Activated naive CD4-positive, alpha-beta T cell treated with anti-CD3 and anti-CD28 coated beads, Interleukin-2, amount 10 ng/mL, durations not matched to agents 7 days and 5 days (primary cell): ENCODE results near the gene DARS2.
"Not testable (repeated sequence)": the region's sequence is repeated elsewhere in the genome, so short reads cannot be mapped to it uniquely, and the experiment has no call there.

Experiments used
- CTCF ChIA-PET: fragments of 350-600 bp; sonication (Branson Sonifier 250); formaldehyde crosslinking; loops from one replicate; lab custom pipeline; 2021; ENCODE audit warnings: antibody characterized with exemption; lab: Charles Lee
- DNase-seq: peaks from one replicate; pipeline ENCODE4 v3.0.0-alpha.2; 2020
- H3K27ac Mint-ChIP-seq: one replicate; pipeline ENCODE4 v1.8.0; 2021; ENCODE audit warnings: mild to moderate bottlenecking, moderate library complexity, mixed read lengths
- H3K27me3 Mint-ChIP-seq: one replicate; pipeline ENCODE4 v1.8.0; 2021; ENCODE audit warnings: mild to moderate bottlenecking, mixed read lengths
- H3K36me3 Mint-ChIP-seq: one replicate; pipeline ENCODE4 v1.8.0; 2021; ENCODE audit warnings: mixed read lengths
- H3K4me1 Mint-ChIP-seq: one replicate; pipeline ENCODE4 v1.8.0; 2021; ENCODE audit warnings: mixed read lengths
- H3K4me3 Mint-ChIP-seq: one replicate; pipeline ENCODE4 v1.8.0; 2021; ENCODE audit warnings: mild to moderate bottlenecking, moderate library complexity, mixed read lengths
- H3K9me3 Mint-ChIP-seq: one replicate; pipeline ENCODE4 v1.8.0; 2021; ENCODE audit warnings: mixed read lengths

The DARS2 gene

DNA sequence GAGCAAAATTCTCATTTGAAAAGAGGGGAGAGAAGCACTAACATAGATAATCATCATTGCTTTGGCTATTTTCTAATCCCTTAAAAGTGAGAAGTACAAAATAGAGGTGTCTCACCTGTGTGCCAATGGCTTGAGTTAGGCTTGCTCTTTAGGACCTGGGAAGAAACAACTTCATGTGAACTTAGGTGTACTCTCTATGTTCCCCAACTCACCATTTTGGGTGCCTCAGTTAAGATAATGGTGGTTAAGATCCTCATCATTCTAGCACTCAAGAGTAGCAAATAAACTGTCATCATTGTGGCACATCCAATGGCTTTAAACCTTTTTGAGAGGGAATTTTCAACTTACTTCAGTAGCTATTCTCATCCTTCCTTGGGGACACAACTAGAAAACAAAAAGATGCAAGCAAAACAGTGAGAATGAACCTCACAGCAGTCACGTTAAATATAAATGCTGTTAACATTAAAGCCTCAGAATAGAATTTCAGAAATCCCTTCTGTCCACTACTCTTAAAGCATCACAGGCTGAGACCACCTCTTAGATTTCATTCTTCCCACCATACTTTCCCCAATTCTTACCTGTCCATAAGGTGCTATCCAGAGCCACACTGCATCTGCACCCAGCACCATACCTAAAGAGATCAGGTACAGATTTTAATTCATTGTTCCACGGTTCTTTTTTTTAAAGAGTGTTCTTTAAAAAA, 42.1 kb downstream of the DARS2 start:
- no peaks in the 10 kb centered on the region for H3K9me3 Mint-ChIP-seq
- peaks cover 69% of the 10 kb centered on the region for H3K4me1 Mint-ChIP-seq
- no peaks in the 10 kb centered on the region for H3K27me3 Mint-ChIP-seq
- peak overlapping the region; percentile 93 for H3K4me3 Mint-ChIP-seq
- peak overlapping the region; percentile 96 for H3K27ac Mint-ChIP-seq
- DNase-seq, result no peak
- peaks cover 59% of the 10 kb centered on the region for H3K36me3 Mint-ChIP-seq
- CTCF ChIA-PET, result no interaction called here

DNA sequence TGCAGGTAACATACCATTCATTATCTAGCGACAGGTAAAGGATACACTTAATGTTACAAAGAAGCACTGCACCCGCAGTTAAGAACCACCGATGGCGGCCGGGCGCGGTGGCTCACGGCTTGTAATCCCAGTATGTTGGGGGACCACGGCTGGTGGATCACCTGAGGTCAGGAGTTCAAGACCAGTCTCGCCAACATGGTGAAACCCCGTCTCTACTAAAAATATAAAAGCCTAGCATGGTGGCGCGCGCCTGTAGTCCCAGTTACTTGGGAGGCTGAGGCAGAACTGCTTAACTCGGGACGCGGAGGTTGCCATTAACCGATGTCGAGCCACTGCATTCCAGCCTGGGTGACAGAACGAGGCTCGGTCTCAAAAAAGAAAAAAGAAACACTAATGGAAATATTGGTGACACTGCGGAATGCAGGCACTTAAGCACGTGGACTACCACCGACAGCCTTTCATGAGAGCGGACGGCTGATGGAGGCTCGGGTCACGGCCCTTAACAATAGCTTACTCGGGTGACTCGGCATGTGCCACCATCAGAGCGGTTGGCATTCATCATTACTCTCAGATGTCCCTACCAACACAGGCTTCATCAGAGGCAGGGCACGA, 42.8 kb downstream of the DARS2 start:
- peak overlapping the region; percentile 96 for H3K27ac Mint-ChIP-seq
- H3K36me3 Mint-ChIP-seq, result peaks cover 55% of the 10 kb centered on the region

DNA sequence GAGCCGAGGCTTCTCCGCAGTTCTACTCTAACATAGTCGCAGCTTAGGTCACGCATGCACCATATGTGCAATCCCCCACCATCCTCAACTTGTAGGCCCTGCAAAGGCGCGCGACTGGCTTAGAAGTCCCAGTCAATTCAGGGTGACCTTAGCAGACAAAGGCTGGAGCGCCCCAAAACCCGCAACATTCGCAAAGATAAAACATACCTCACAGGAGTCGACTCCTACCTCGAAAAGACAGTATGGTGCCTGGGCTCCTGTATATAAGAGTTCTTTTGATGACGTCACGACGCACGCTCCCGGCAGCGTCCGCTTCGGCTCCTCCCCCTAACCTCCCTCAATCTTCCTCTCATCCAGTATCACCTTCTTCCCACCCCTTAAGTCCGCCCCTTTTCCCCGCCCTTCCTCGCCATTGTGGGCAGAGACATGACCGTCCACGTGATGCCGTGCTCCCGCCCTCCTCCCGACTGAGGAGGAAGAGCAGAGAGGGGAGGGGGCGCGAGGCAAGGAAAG, 43.3 kb downstream of the DARS2 start, which contains the start of gene GAS5:
TSS of gene GAS5 (minus strand) at position 237 of the 513 bp plus-strand sequence.
- no peaks in the 10 kb centered on the region for H3K27me3 Mint-ChIP-seq
- H3K27ac Mint-ChIP-seq, result peak within 1 kb of the TSS; percentile 96
- H3K9me3 Mint-ChIP-seq, result no peaks in the 10 kb centered on the region
- peak; percentile 100 for DNase-seq
- peaks cover 71% of the 10 kb centered on the region for H3K4me1 Mint-ChIP-seq
- CTCF ChIA-PET, result interaction anchor here (1.9 kb wide), 1 partner anchor 438 kb away, joined by 10 read pairs; no protein-coding TSS in a partner anchor
- H3K36me3 Mint-ChIP-seq, result peaks cover 53% of the 10 kb centered on the region
- peak within 1 kb of the TSS; percentile 93 for H3K4me3 Mint-ChIP-seq

More for the DNA sequence above, 42.8 kb downstream of the DARS2 start:
- Mint-ChIP-seq H3K9me3 (no peaks in the 10 kb centered on the region), H3K4me1 (peaks cover 69% of the 10 kb centered on the region), H3K4me3 (peak overlapping the region; percentile 93), H3K27me3 (no peaks in the 10 kb centered on the region)
- CTCF ChIA-PET, result no interaction called here
- peak; percentile 42 for DNase-seq

DNA sequence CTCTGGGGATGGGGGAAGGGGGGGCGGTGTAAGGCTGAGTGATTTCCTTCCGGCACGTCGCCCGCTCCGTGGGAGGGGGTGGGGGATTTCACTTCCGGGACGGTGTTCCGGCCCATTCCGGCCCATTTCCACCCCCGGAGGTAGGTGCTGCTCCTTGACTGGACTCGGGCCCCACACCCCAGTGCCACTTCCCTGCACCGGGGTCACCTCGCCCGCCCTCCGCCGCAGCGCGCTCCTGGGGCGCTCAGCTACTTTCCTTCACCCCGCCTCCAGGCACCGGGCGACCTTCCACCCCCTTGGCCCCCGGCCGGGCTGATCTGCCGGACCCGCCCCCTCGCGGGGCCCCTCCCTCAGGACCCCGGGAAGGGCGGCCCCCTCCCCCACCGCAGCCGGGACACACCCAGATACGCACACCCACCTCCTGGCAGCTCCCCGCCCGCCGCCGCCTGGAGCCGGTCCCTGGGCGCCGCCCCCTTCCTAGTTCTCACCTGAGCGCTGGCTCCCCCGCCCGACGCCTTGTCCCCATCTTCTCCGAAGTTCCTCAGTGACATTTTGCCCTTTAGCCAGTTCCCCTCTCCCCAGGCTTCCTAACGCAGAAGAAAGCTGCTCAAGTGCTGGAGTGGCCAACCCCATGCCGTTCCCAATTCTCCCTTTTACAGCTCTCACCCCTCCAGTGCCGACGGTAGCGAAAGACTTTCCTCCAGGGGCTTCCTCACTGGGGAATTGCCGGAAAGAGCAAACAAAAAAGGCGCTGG, 44.0 kb downstream of the DARS2 start, which contains the start of gene ZBTB37:
TSS of gene ZBTB37 (plus strand) at position 115 of the 755 bp plus-strand sequence. CDS start 1,846 bp downstream, outside the sequence.
- Mint-ChIP-seq H3K27ac (peak within 1 kb of the TSS; percentile 96), H3K27me3 (no peaks in the 10 kb centered on the region), H3K9me3 (no peaks in the 10 kb centered on the region), H3K4me3 (peak within 1 kb of the TSS; percentile 93), H3K36me3 (peaks cover 53% of the 10 kb centered on the region), H3K4me1 (peaks cover 76% of the 10 kb centered on the region)
- DNase-seq, result peak; percentile 97
- CTCF ChIA-PET, result interaction anchor here (0.6 to 1.9 kb wide), 2 partner anchors 439 to 960 kb away, joined by 3 to 10 read pairs; no protein-coding TSS in a partner anchor

DNA sequence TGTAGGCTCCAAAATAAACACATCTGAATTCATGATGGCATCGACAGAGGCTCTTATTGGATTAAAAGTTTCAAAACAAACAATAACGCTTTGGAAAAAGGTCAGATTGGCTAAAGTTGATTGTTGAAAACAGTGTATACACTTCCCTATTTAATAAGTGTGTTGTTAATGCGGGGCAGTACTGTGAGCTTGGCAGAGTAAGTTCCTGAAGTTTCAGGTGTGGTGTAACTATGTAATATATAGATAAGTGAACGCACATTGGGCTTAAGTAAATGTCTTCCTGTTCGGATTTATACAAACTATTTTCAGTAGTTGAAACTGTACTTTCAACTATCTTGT, 44.5 kb downstream of the DARS2 start:
- H3K36me3 Mint-ChIP-seq, result peaks cover 48% of the 10 kb centered on the region

DNA sequence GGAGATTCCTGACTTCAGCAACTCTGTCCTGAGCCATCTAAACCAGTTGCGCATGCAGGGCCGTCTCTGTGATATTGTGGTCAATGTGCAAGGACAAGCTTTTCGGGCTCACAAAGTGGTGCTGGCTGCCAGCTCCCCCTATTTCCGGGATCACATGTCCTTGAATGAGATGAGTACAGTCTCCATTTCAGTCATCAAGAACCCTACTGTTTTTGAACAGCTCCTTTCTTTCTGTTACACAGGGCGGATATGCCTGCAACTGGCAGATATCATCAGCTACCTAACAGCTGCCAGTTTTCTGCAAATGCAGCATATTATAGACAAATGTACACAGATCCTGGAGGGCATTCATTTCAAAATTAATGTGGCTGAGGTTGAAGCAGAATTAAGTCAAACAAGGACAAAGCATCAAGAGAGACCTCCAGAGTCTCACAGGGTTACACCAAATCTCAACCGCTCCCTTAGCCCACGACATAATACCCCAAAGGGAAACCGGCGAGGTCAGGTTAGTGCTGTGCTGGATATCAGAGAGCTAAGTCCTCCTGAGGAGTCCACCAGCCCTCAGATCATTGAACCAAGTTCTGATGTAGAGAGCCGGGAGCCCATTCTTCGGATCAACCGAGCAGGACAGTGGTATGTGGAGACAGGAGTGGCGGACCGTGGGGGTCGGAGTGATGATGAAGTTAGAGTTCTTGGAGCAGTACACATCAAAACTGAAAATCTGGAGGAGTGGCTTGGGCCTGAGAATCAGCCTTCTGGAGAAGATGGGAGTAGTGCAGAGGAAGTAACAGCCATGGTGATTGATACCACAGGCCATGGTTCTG, 46.0 kb downstream of the DARS2 start:
- Mint-ChIP-seq H3K4me3 (peak overlapping the region; percentile 93), H3K27me3 (no peaks in the 10 kb centered on the region), H3K27ac (peak overlapping the region; percentile 96), H3K36me3 (peaks cover 40% of the 10 kb centered on the region), H3K4me1 (peaks cover 56% of the 10 kb centered on the region), H3K9me3 (no peaks in the 10 kb centered on the region)
- DNase-seq, result peak; percentile 53
- CTCF ChIA-PET, result interaction anchor here (0.6 to 1.4 kb wide), 2 partner anchors 231 to 439 kb away, joined by 3 read pairs; no protein-coding TSS in a partner anchor

More for the DNA sequence above, 44.5 kb downstream of the DARS2 start:
- H3K9me3 Mint-ChIP-seq, result no peaks in the 10 kb centered on the region
- peak overlapping the region; percentile 93 for H3K4me3 Mint-ChIP-seq
- peaks cover 71% of the 10 kb centered on the region for H3K4me1 Mint-ChIP-seq
- peak overlapping the region; percentile 96 for H3K27ac Mint-ChIP-seq
- no peaks in the 10 kb centered on the region for H3K27me3 Mint-ChIP-seq
- CTCF ChIA-PET, result interaction anchor here (0.6 to 1.9 kb wide), 2 partner anchors 439 to 959 kb away, joined by 3 to 10 read pairs; no protein-coding TSS in a partner anchor
- DNase-seq, result no peak

DNA sequence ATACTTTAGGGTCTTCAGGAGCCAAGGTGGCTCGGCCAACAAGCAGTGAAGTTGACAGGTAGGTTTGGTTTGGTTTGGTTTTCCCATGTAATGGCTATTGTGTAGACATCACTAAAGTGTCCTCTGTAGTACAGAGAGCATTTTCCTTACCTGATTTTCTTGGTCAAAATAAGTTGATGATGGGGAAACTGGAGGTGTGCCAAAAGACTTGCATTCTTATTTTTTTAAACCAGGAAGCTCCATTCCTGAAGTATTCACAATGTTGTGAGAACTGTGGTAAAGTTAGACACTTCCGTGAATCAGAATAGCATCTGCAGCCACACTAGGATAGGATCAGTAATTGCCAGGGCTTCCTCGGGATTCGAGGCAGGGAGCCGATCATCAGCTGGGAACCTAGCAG, 46.6 kb downstream of the DARS2 start:
- peaks cover 40% of the 10 kb centered on the region for H3K36me3 Mint-ChIP-seq
- H3K4me1 Mint-ChIP-seq, result peaks cover 50% of the 10 kb centered on the region
- no peaks in the 10 kb centered on the region for H3K27me3 Mint-ChIP-seq
- H3K4me3 Mint-ChIP-seq, result peak overlapping the region; percentile 93
- peak overlapping the region; percentile 96 for H3K27ac Mint-ChIP-seq
- no peaks in the 10 kb centered on the region for H3K9me3 Mint-ChIP-seq
- DNase-seq, result no peak
- CTCF ChIA-PET, result interaction anchor here (1.4 kb wide), 1 partner anchor 440 kb away, joined by 3 read pairs; no protein-coding TSS in a partner anchor

DNA sequence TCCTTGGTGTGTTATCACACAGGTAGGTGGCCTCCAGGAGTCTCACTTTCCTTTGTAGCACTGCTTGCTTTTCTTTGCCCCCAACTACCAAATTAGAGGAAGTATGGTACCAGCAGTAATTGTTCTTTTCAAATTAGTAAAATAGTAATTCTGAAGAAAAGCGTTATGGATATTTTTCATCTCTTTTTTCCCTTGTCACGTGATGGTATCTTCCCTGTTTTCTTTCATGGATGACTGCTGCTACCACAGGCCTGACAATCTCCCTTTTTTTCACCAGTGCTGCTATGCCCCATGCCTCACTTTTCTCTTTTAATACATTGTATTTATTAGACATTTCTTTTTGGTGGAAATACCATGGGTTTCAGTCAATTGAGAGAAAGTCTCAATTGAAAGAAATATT, 47.0 kb downstream of the DARS2 start:
- Mint-ChIP-seq H3K36me3 (peaks cover 37% of the 10 kb centered on the region), H3K4me3 (no peak overlapping the region), H3K27ac (peak overlapping the region; percentile 96), H3K27me3 (no peaks in the 10 kb centered on the region), H3K9me3 (no peaks in the 10 kb centered on the region), H3K4me1 (peaks cover 46% of the 10 kb centered on the region)
- CTCF ChIA-PET, result interaction anchor here (0.6 kb wide), 1 partner anchor 37 kb away, joined by 3 read pairs; no protein-coding TSS in a partner anchor
- no peak for DNase-seq

DNA sequence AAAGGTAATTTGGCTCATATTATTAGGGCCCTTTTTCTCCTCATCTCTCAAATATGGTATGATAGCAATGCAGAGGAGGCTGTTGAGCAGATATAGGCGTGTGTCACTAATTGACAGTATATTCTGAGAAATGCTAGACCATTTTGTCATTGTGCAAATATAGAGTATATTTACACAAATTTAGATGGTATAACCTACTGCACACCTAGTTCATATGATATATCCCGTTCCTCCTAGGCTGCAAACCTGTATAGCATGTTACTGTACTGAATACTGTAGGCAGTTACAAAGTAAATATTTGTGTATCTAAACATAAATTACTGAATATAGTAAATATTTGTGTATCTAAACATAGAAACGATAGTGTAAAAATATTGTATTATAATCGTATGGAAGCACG, 52.3 kb downstream of the DARS2 start:
- H3K4me3 Mint-ChIP-seq, result no peak overlapping the region
- H3K4me1 Mint-ChIP-seq, result peaks cover 10% of the 10 kb centered on the region
- no peaks in the 10 kb centered on the region for H3K27me3 Mint-ChIP-seq
- DNase-seq, result no peak
- no peak overlapping the region for H3K27ac Mint-ChIP-seq
- CTCF ChIA-PET, result no interaction called here
- peaks cover 44% of the 10 kb centered on the region for H3K36me3 Mint-ChIP-seq
- H3K9me3 Mint-ChIP-seq, result peaks cover 1% of the 10 kb centered on the region

DNA sequence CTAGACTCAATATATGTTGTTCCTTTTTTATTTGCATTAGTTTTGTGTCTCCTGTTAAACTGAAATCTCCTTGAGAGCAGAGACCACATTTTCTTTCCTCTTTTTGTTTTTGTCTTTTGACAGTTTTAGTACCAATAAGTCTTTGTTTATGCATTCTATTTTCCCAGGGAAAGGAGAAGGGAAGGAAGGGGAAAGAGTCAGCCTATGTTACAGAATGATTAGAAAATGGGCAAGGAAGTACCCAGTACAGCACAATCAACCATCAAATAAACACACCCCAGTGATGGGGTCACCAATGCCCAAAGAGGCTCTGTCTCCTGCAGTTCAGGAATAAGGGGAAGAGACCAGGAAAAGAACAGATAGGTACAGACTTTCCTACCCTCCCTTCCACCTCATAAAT, 53.8 kb downstream of the DARS2 start:
- CTCF ChIA-PET, result no interaction called here
- Mint-ChIP-seq H3K27ac (no peak overlapping the region), H3K4me1 (peaks cover 2% of the 10 kb centered on the region), H3K4me3 (no peak overlapping the region), H3K36me3 (peaks cover 40% of the 10 kb centered on the region), H3K27me3 (no peaks in the 10 kb centered on the region), H3K9me3 (peaks cover 1% of the 10 kb centered on the region)
- no peak for DNase-seq

DNA sequence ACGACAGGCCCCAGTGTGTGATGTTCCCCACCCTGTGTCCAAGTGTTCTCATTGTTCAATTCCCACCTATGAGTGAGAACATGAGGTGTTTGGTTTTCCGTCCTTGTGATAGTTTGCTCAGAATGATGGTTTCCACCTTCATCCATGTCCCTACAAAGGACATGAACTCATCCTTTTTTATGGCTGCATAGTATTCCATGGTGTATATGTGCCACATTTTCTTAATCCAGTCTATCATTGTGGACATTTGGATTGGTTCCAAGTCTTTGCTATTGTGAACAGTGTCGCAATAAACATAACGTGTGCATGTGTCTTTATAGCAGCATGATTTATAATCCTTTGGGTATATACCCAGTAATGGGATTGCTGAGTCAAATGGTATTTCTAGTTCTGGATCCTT, 56.6 kb downstream of the DARS2 start:
- H3K27me3 Mint-ChIP-seq, H3K4me1 Mint-ChIP-seq, DNase-seq, H3K4me3 Mint-ChIP-seq, CTCF ChIA-PET, H3K27ac Mint-ChIP-seq, H3K9me3 Mint-ChIP-seq: not testable (repeated sequence)
- H3K36me3 Mint-ChIP-seq, result peaks cover 34% of the 10 kb centered on the region

DNA sequence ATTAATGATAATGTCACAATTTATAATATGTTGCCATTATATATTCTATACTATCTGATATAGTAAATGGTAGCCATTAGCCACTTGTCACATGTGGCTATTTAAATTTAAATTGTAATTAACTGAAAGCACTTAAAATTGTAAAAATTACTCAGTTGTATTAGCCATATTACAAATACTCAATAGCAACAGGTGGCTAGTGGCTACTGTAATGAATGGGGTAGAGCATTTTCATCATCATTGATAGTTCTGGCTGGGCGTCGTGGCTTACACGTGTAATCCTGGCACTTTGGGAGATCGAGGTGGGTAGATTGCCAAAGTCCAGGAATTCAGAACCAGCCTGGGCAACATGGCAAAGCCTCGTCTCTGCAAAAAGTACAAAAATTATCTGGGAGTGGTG, 60.2 kb downstream of the DARS2 start:
- peaks cover 18% of the 10 kb centered on the region for H3K4me1 Mint-ChIP-seq
- peaks cover 34% of the 10 kb centered on the region for H3K36me3 Mint-ChIP-seq
- CTCF ChIA-PET, result no interaction called here
- no peak for DNase-seq
- no peaks in the 10 kb centered on the region for H3K27me3 Mint-ChIP-seq
- no peak overlapping the region for H3K4me3 Mint-ChIP-seq
- peaks cover 1% of the 10 kb centered on the region for H3K9me3 Mint-ChIP-seq
- no peak overlapping the region for H3K27ac Mint-ChIP-seq
